HepG2 (cell line): ENCODE results near the gene NR2F6. TPM values are rescaled to one million over a fixed set of nuclear protein-coding genes. Genes with fewer than 3 reads are reported as not detected.

Experiments used
- ARNT ChIP-seq: fragments of 450-650 bp; IDR thresholded peaks from 2 replicates; pipeline ENCODE4 v1.6.1; 2017
- ELF1 ChIP-seq: sonication (generic); formaldehyde crosslinking; IDR thresholded peaks from 2 replicates; pipeline ENCODE4 v1.4.0; 2020; ENCODE audit warnings: missing genetic modification reagents
- FOXM1 ChIP-seq: sonication (generic); formaldehyde crosslinking; IDR thresholded peaks from 2 replicates; pipeline ENCODE4 v1.5.0; 2020; ENCODE audit warnings: missing genetic modification reagents
- HNRNPUL1 ChIP-seq: fragments of 200-400 bp; formaldehyde crosslinking; IDR thresholded peaks from 2 replicates; pipeline ENCODE4 v1.6.1; 2017; ENCODE audit warnings: low read depth, mild to moderate bottlenecking, low read length, moderate library complexity
- PAF1 ChIP-seq: IDR thresholded peaks from 2 replicates; pipeline ENCODE4 v1.6.1; 2016; ENCODE audit warnings: missing genetic modification reagents, missing compliant biosample characterization
- SKIL ChIP-seq: sonication (generic); formaldehyde crosslinking; IDR thresholded peaks from 2 replicates; pipeline ENCODE4 v1.8.0; 2022; ENCODE audit warnings: missing genetic modification reagents, mild to moderate bottlenecking, moderate library complexity, borderline replicate concordance
- SMAD1 ChIP-seq: sonication (generic); formaldehyde crosslinking; IDR thresholded peaks from 2 replicates; pipeline ENCODE4 v1.4.0; 2020; ENCODE audit warnings: missing genetic modification reagents, low read depth, mild to moderate bottlenecking, borderline replicate concordance
- SNAPC2 ChIP-seq: sonication (generic); formaldehyde crosslinking; IDR thresholded peaks from 2 replicates; pipeline ENCODE4 v1.8.1; 2022; ENCODE audit warnings: mild to moderate bottlenecking, missing genetic modification reagents
- SYNCRIP ChIP-seq: fragments of 200-400 bp; formaldehyde crosslinking; IDR thresholded peaks from 2 replicates; pipeline ENCODE4 v1.6.1; 2018; ENCODE audit warnings: mild to moderate bottlenecking, low read depth, low read length; ENCODE audit not compliant: insufficient read depth
- THYN1 ChIP-seq: sonication (generic); formaldehyde crosslinking; IDR thresholded peaks from 2 replicates; pipeline ENCODE4 v1.8.1; 2023; ENCODE audit warnings: low read depth, mild to moderate bottlenecking, moderate library complexity, missing genetic modification reagents, borderline replicate concordance
- U2AF1 ChIP-seq: fragments of 200-400 bp; formaldehyde crosslinking; optimal IDR thresholded peaks from 2 replicates; pipeline ENCODE3; 2017; ENCODE audit warnings: mild to moderate bottlenecking, low read depth, low read length
- ZBTB39 ChIP-seq: sonication (generic); formaldehyde crosslinking; IDR thresholded peaks from 2 replicates; pipeline ENCODE4 v1.5.0; 2020; ENCODE audit warnings: missing genetic modification reagents
- ZBTB8A ChIP-seq: sonication (generic); formaldehyde crosslinking; IDR thresholded peaks from 2 replicates; pipeline ENCODE4 v1.4.0; 2020; ENCODE audit warnings: mild to moderate bottlenecking, low read depth, missing genetic modification reagents, borderline replicate concordance
- ZFP36L1 ChIP-seq: sonication (generic); formaldehyde crosslinking; IDR thresholded peaks from 2 replicates; pipeline ENCODE4 v1.8.0; 2022; ENCODE audit warnings: mild to moderate bottlenecking, missing genetic modification reagents, moderate library complexity
- ZFP37 ChIP-seq: sonication (generic); formaldehyde crosslinking; IDR thresholded peaks from 2 replicates; pipeline ENCODE4 v1.4.0; 2020; ENCODE audit warnings: missing genetic modification reagents, borderline replicate concordance
- ZFY ChIP-seq: sonication (generic); formaldehyde crosslinking; IDR thresholded peaks from 2 replicates; pipeline ENCODE4 v1.4.0; 2020; ENCODE audit warnings: missing genetic modification reagents
- ZNF354B ChIP-seq: sonication (generic); formaldehyde crosslinking; IDR thresholded peaks from 2 replicates; pipeline ENCODE4 v1.8.0; 2022; ENCODE audit warnings: mild to moderate bottlenecking, missing genetic modification reagents
- polyA plus RNA-seq, 8 experiments: library from polyadenylated mRNA; depleted of rRNA in 3 of 8; stranded (reverse) in 7 of 8; unstranded in 1 of 8; fragments of >200 nt; fragmentation: Illumina TruSeq in 4 of 8; extraction: Trizol in 4 of 8; gene quantifications; 2 replicates each; pipeline versions ENCODE4 v1.2.1 to v1.2.3, GENCODE V29; 2011 to 2016; ENCODE audit warnings: low read depth in 4 of 8, missing spikeins in 1 of 8, mixed read lengths in 1 of 8; ENCODE audit not compliant: insufficient read depth in 1 of 8
- total RNA-seq, 5 experiments: library from RNA; depleted of rRNA; stranded (reverse); fragments of >200 nt; fragmentation: Illumina TruSeq; extraction: Trizol; gene quantifications; 2 replicates each; pipeline ENCODE4 v1.2.3, GENCODE V29; 2016; ENCODE audit warnings: low read depth in 1 of 5
- TF ChIP-seq, protein P1 (sequence below): sonication (generic); formaldehyde crosslinking; IDR thresholded peaks from 2 replicates; pipeline ENCODE4 v1.5.0; 2020; ENCODE audit warnings: mild to moderate bottlenecking, missing genetic modification reagents
- TF ChIP-seq, protein P2 (sequence below): IDR thresholded peaks from 2 replicates; pipeline ENCODE4 v1.6.1; 2016
- TF ChIP-seq, protein P3 (sequence below): sonication (generic); formaldehyde crosslinking; IDR thresholded peaks from 2 replicates; pipeline ENCODE4 v1.4.0; 2020; ENCODE audit warnings: missing genetic modification reagents

The NR2F6 gene
- total and polyA plus RNA-seq, 2 of the 13 experiments (the other 11 are each of a cell fraction or from before 2014, with no cell fraction given), result 30.9 to 72.4 TPM

DNA sequence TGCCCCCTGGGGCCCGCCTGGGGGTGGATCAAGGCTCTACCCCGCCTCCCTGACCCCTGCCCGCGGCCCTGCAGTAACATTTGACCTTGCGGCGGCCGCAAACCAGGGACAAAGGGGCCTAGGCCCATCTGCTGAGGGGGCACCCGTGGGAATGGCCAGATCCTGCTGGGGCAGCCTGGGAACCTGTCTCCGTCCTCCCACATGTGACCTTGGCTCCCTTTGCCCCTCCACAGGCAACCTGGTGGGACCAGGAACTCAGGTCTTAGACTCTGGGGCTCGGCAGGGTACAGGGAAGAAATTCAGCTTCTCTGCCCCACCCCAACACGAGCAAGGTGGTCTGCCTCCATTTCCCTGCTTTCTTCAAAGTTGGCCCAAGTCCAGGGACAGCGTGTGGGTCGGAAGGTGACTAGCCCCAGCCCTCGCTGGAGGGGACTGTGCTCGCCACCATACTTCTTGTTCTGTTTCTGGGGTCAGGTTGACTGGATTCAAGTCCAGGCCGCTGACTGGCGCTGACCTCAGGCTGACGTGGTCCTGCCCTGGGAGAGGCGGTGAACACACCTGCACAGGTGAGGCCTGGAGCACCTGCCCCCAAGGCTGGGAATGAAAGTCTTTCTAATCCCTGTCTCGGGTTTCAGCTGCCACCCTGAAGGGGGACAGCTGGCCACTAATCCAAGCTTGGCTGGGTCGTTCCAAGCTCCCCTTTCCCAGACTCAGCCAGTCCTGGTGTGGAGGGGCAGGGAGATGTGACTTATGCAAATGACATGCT, 2.5 kb upstream of the NR2F6 start (continued):
- TF ChIP-seq, protein P1, sequence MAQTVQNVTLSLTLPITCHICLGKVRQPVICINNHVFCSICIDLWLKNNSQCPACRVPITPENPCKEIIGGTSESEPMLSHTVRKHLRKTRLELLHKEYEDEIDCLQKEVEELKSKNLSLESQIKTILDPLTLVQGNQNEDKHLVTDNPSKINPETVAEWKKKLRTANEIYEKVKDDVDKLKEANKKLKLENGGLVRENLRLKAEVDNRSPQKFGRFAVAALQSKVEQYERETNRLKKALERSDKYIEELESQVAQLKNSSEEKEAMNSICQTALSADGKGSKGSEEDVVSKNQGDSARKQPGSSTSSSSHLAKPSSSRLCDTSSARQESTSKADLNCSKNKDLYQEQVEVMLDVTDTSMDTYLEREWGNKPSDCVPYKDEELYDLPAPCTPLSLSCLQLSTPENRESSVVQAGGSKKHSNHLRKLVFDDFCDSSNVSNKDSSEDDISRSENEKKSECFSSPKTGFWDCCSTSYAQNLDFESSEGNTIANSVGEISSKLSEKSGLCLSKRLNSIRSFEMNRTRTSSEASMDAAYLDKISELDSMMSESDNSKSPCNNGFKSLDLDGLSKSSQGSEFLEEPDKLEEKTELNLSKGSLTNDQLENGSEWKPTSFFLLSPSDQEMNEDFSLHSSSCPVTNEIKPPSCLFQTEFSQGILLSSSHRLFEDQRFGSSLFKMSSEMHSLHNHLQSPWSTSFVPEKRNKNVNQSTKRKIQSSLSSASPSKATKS (CRISPR knock-in tag), result no peak
- TF ChIP-seq ZBTB39 (CRISPR knock-in tag) (peak; percentile 81; the same call in 1 of the 2 replicates), SKIL (CRISPR knock-in tag) (peak; percentile 99), ZFP37 (CRISPR knock-in tag) (no peak), SNAPC2 (CRISPR knock-in tag) (peak; percentile 49), U2AF1 (peak; percentile 73), PAF1 (CRISPR knock-in tag) (no peak), ARNT (no peak), ZBTB8A (peak; percentile 60; the same call in 1 of the 2 replicates), SYNCRIP (no peak), SMAD1 (no peak), ELF1 (CRISPR knock-in tag) (peak; percentile 46), FOXM1 (CRISPR knock-in tag) (no peak), THYN1 (no peak), ZFP36L1 (CRISPR knock-in tag) (peak; percentile 53; the same call in 1 of the 2 replicates), ZFY (peak; percentile 77), HNRNPUL1 (no peak), ZNF354B (no peak; the same call in 1 of the 2 replicates)
- TF ChIP-seq, protein P2, sequence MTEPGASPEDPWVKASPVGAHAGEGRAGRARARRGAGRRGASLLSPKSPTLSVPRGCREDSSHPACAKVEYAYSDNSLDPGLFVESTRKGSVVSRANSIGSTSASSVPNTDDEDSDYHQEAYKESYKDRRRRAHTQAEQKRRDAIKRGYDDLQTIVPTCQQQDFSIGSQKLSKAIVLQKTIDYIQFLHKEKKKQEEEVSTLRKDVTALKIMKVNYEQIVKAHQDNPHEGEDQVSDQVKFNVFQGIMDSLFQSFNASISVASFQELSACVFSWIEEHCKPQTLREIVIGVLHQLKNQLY (CRISPR knock-in tag), result peak; percentile 78; the same call in 1 of the 2 replicates
- TF ChIP-seq, protein P3, sequence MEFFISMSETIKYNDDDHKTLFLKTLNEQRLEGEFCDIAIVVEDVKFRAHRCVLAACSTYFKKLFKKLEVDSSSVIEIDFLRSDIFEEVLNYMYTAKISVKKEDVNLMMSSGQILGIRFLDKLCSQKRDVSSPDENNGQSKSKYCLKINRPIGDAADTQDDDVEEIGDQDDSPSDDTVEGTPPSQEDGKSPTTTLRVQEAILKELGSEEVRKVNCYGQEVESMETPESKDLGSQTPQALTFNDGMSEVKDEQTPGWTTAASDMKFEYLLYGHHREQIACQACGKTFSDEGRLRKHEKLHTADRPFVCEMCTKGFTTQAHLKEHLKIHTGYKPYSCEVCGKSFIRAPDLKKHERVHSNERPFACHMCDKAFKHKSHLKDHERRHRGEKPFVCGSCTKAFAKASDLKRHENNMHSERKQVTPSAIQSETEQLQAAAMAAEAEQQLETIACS (CRISPR knock-in tag), result peak; percentile 50; the same call in 1 of the 2 replicates
